DLD1 (cell line): Measurements from ENCODE around the gene ZNF217.
"Not testable (repeated sequence)": the region's sequence is repeated elsewhere in the genome, so short reads cannot be mapped to it uniquely, and the experiment has no call there.

Source experiments
- in situ Hi-C: cut with HindIII; loops from 2 replicates; pipeline ENCODE4 v1.10.0; 2017; ENCODE audit warnings: low sequenced_read_pairs

The ZNF217 gene

GRCh38 chr20:53570446-53571276 is 23.0 kb downstream of the ZNF217 start:
- in situ Hi-C loops: no loop called here

GRCh38 chr20:53569606-53570307 is 23.9 kb downstream of the ZNF217 start:
- in situ Hi-C loops: no loop called here

DNA sequence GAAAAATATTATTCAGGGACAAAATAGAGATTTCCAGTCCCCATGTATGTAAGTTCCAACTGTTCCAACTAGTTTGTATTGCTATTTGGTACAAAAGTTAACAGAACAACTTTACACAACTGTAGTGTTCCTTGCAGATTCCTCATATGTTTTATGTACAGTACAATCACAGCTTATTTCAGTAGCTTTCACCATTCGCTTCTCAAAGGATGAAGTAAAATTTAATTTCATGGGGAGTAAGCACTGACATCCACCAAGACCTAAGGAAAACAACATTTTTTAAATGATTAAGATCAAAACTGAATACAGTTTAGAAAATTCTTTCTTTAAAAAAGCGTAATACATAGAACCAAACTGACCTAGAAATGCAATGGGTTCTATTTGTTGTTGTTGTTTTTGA is 24.6 kb downstream of the ZNF217 start:
- in situ Hi-C loops: no loop called here

DNA sequence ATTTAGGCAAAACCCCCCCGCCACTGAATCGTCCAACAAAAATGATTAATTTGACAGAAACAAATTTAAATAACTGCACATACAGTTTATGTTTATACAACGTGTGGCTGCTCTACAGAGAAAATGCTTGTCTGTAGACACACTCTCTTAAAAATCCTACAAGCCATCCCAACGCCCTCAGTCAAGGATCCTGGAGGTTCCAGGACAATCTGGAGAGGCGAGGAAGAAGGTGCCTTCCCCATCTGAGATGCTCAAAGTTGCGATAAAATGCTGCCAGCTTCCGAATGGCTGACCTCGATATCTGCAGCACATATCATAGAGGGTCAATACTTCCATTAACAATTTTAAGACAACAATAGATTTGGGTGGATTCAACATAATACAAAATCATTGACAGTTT is 25.3 kb downstream of the ZNF217 start:
- in situ Hi-C loops: no loop called here

- in situ Hi-C loops: no loop called here
Measured at GRCh38 chr20:53567379-53567917, 26.2 kb downstream of the ZNF217 start.

DNA sequence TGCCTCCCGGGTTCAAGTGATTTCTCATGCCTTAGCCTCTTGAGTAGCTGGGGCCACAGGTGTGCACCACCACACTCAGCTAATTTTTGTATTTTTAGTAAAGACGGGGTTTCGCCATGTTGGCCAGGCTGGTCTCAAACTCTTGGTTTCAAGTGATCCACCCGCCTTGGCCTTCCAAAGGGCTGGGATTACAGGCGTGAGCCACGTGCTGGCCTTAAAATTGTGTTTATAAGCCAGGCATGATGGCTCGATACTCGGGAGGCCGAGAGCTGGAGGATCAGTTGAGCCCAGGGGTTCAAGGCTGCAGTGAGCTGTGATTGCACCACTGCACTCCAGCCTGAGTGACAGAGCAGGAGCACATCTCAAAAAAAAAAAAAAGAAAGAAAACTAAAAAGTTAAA is 27.0 kb downstream of the ZNF217 start:
- in situ Hi-C loops: not testable (repeated sequence)

DNA sequence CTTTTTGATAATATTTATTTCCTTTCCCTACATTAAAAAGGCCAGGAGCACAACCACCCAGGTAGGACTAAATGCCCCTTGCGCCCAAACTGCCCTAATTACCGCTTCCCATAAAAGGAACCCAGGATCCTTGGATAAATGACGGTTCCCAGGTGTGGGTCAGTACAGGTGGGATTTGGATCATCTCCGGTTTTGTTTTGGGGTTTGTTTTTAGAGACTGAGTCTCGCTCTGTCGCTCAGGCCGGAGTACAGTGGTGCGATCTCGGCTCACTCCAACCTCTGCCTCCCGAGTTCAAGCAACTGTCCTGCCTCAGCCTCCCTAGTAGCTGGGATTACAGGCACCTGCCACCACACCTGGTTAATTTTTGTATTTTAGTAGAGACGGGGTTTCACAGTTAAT is 28.4 kb downstream of the ZNF217 start:
- in situ Hi-C loops: no loop called here

- in situ Hi-C loops: not testable (repeated sequence)
Measured at GRCh38 chr20:53562104-53562764, 31.4 kb downstream of the ZNF217 start.

- in situ Hi-C loops: no loop called here
Measured at GRCh38 chr20:53561505-53561904, 32.1 kb downstream of the ZNF217 start.

- in situ Hi-C loops: no loop called here
Measured at GRCh38 chr20:53559816-53560215, 33.8 kb downstream of the ZNF217 start.

- in situ Hi-C loops: no loop called here
Measured at GRCh38 chr20:53557130-53557529, 36.5 kb downstream of the ZNF217 start.

DNA sequence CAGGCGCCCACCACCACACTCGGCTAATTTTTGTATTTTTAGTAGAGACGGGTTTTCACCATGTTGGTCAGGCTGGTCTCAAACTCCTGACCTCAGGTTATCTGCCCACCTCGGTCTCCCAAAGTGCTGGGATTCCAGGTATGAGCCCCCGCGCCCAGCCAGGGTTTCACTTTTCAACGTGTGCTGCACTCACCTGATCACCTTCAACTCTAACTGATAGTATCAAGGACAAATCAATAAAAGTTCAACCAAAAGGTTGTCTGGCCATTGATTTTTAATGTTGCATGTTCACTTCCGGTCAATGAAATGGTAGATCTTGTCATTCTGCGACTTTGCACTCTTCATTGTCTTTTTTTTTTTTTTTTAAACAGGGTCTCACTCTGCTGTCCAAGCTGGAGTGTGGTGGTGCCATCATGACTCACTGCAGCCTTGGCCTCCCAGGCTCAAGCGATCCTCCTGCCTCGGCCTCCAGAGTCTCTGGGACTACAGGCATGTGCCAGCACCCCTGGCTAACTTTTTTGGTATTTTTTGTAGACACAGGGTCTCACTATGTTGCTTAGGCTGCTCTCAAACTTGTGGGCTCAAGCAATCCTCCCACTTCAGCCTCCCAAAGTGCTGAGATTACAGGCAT is 37.3 kb downstream of the ZNF217 start:
- in situ Hi-C loops: no loop called here

- in situ Hi-C loops: no loop called here
Measured at GRCh38 chr20:53555816-53556215, 37.8 kb downstream of the ZNF217 start.

GRCh38 chr20:53555081-53555480 is 38.6 kb downstream of the ZNF217 start:
- in situ Hi-C loops: no loop called here

GRCh38 chr20:53552572-53552893 is 41.1 kb downstream of the ZNF217 start:
- in situ Hi-C loops: not testable (repeated sequence)

DNA sequence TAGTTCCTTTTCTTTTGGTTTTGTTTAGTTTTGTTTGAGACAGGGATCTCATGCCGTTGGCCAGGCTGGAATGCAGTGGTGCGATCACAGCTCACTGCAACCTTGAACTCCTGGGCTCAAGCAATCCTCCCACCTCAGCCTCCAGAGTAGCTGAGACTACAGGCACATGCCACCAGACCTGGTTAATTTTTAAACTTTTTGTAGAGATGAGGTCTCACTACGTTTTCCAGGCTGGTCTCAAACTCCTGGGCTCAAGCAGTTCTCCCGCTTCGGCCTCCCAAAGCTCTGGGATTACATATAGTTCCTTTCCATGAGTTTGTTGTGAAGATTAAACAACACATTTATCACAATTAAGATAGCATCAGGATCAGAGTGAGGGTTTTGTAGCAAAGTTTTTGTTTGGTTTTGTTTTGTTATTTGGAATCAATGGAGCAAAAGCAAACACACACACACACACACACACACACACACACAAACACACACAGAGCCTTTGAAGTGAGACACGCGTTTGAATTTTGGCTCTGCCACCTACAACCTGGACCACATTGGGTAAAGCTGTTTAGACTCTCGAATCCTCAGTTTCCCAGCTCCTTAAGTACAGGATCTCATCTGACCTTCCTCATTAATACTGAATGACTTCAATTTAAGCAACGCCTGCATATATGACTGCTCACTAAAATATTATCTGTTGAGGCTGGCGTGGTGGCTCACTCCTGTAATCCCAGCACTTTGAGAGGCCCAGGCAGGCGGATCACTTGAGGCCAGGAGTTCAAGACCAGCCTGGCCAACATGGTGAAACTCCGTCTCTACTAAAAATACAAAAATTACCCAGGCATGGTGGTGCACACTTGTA is 41.7 kb downstream of the ZNF217 start:
- in situ Hi-C loops: not testable (repeated sequence)

GRCh38 chr20:53550280-53551187 is 43.1 kb downstream of the ZNF217 start:
- in situ Hi-C loops: no loop called here

GRCh38 chr20:53547664-53548239 is 45.9 kb downstream of the ZNF217 start:
- in situ Hi-C loops: no loop called here

DNA sequence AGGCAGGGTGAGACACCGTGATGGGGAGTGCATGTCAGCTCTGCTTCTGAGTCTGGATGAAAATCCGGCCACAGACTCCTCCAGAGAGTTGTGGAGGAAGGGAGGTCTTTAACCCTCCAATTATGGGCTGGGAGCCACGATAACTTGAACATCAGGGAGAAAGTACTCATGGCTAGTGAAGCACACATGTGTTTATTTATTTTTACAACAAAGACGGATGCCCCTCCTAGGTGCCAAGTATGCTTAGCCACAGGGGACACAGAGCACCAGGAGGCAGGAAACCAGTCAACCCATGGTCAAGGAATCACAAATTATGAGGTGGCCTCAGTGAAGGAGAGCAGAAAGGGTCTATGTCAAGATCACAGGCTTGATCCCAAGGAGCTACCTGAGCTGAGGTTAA is 54.1 kb downstream of the ZNF217 start:
- in situ Hi-C loops: no loop called here
